ENCODE data around the gene AK5.

- TF ChIP-seq, protein P1, sequence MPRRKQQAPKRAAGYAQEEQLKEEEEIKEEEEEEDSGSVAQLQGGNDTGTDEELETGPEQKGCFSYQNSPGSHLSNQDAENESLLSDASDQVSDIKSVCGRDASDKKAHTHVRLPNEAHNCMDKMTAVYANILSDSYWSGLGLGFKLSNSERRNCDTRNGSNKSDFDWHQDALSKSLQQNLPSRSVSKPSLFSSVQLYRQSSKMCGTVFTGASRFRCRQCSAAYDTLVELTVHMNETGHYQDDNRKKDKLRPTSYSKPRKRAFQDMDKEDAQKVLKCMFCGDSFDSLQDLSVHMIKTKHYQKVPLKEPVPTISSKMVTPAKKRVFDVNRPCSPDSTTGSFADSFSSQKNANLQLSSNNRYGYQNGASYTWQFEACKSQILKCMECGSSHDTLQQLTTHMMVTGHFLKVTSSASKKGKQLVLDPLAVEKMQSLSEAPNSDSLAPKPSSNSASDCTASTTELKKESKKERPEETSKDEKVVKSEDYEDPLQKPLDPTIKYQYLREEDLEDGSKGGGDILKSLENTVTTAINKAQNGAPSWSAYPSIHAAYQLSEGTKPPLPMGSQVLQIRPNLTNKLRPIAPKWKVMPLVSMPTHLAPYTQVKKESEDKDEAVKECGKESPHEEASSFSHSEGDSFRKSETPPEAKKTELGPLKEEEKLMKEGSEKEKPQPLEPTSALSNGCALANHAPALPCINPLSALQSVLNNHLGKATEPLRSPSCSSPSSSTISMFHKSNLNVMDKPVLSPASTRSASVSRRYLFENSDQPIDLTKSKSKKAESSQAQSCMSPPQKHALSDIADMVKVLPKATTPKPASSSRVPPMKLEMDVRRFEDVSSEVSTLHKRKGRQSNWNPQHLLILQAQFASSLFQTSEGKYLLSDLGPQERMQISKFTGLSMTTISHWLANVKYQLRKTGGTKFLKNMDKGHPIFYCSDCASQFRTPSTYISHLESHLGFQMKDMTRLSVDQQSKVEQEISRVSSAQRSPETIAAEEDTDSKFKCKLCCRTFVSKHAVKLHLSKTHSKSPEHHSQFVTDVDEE (CRISPR knock-in tag; IDR thresholded peaks at IDR 0.05): no peak
- TF ChIP-seq TOX (CRISPR knock-in tag; IDR thresholded peaks at IDR 0.05; ENCODE audit: borderline replicate concordance) (no peak), RARB (CRISPR knock-in tag; IDR thresholded peaks at IDR 0.05) (no peak), ZC3H10 (CRISPR knock-in tag; IDR thresholded peaks at IDR 0.05) (no peak), ZNF565 (CRISPR knock-in tag; conservative IDR thresholded peaks at IDR 0.05; ENCODE audit: low read depth) (no peak), ZNF70 (CRISPR knock-in tag; IDR thresholded peaks at IDR 0.05) (no peak), CSDC2 (CRISPR knock-in tag; IDR thresholded peaks at IDR 0.05) (no peak), ZFP3 (CRISPR knock-in tag; IDR thresholded peaks at IDR 0.05) (no peak), ZNF8 (CRISPR knock-in tag; IDR thresholded peaks at IDR 0.05) (no peak)
- TF ChIP-seq, protein P2, sequence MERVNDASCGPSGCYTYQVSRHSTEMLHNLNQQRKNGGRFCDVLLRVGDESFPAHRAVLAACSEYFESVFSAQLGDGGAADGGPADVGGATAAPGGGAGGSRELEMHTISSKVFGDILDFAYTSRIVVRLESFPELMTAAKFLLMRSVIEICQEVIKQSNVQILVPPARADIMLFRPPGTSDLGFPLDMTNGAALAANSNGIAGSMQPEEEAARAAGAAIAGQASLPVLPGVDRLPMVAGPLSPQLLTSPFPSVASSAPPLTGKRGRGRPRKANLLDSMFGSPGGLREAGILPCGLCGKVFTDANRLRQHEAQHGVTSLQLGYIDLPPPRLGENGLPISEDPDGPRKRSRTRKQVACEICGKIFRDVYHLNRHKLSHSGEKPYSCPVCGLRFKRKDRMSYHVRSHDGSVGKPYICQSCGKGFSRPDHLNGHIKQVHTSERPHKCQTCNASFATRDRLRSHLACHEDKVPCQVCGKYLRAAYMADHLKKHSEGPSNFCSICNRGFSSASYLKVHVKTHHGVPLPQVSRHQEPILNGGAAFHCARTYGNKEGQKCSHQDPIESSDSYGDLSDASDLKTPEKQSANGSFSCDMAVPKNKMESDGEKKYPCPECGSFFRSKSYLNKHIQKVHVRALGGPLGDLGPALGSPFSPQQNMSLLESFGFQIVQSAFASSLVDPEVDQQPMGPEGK (CRISPR knock-in tag; IDR thresholded peaks at IDR 0.05; ENCODE audit: borderline replicate concordance): no peak
- TF ChIP-seq, protein P3, sequence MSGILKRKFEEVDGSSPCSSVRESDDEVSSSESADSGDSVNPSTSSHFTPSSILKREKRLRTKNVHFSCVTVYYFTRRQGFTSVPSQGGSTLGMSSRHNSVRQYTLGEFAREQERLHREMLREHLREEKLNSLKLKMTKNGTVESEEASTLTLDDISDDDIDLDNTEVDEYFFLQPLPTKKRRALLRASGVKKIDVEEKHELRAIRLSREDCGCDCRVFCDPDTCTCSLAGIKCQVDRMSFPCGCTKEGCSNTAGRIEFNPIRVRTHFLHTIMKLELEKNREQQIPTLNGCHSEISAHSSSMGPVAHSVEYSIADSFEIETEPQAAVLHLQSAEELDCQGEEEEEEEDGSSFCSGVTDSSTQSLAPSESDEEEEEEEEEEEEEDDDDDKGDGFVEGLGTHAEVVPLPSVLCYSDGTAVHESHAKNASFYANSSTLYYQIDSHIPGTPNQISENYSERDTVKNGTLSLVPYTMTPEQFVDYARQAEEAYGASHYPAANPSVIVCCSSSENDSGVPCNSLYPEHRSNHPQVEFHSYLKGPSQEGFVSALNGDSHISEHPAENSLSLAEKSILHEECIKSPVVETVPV (CRISPR knock-in tag; IDR thresholded peaks at IDR 0.05): no peak
Observed at GRCh38 chr1:77534456-77534855, 252.6 kb downstream of the AK5 start.

Measured in SK-N-SH treated with all-trans-retinoic acid at 6 μM for 48 hours (cell line).